HG03039 (cell line): Measurements from ENCODE around the gene ZNF331.

ENCODE experiments used
- ATAC-seq: cut with Tn5 transposase; IDR thresholded peaks from one replicate; pipeline ENCODE4 v1.9.1; 2021; ENCODE audit warnings: mild to moderate bottlenecking, moderate library complexity; ENCODE audit not compliant: unreplicated experiment

ZNF331 gene

GRCh38 chr19:53626486-53626885, 88.5 kb downstream of the ZNF331 start:
- ATAC-seq, result no peak

GRCh38 chr19:53626976-53627375, 89.0 kb downstream of the ZNF331 start:
- ATAC-seq, result no peak
